GM19023 (cell line): ENCODE measurements around the gene PCDHGC5.
A peak's percentile ranks its signal among the peaks of the same experiment; 100 is the strongest.

Source experiments
- ATAC-seq: cut with Tn5 transposase; IDR thresholded peaks from one replicate; pipeline ENCODE4 v1.9.1; 2021; ENCODE audit warnings: mild to moderate bottlenecking, moderate library complexity; ENCODE audit not compliant: unreplicated experiment

The PCDHGC5 gene

GRCh38 chr5:141490771-141491170, 1.9 kb downstream of the PCDHGC5 start:
- no peak for ATAC-seq

GRCh38 chr5:141491323-141492167, 2.7 kb downstream of the PCDHGC5 start:
- no peak for ATAC-seq

- peak; percentile 53 for ATAC-seq
Measured at GRCh38 chr5:141492168-141492885, 3.4 kb downstream of the PCDHGC5 start.

GRCh38 chr5:141493500-141494422, 4.9 kb downstream of the PCDHGC5 start:
- no peak for ATAC-seq

GRCh38 chr5:141494761-141495452, 6.0 kb downstream of the PCDHGC5 start:
- ATAC-seq: no peak

- ATAC-seq: no peak
Measured at GRCh38 chr5:141495453-141495811, 6.6 kb downstream of the PCDHGC5 start.

GRCh38 chr5:141496038-141496437, 7.2 kb downstream of the PCDHGC5 start:
- no peak for ATAC-seq

GRCh38 chr5:141501761-141502160, 12.9 kb downstream of the PCDHGC5 start:
- no peak for ATAC-seq

- no peak for ATAC-seq
Measured at GRCh38 chr5:141503681-141504080, 14.8 kb downstream of the PCDHGC5 start.

GRCh38 chr5:141504216-141504615, 15.3 kb downstream of the PCDHGC5 start:
- ATAC-seq: no peak

- no peak for ATAC-seq
Measured at GRCh38 chr5:141506381-141507155, 17.7 kb downstream of the PCDHGC5 start.

GRCh38 chr5:141507387-141508091, 18.7 kb downstream of the PCDHGC5 start:
- ATAC-seq: peak; percentile 39

GRCh38 chr5:141508440-141508797, 19.5 kb downstream of the PCDHGC5 start:
- no peak for ATAC-seq

GRCh38 chr5:141508798-141509611, 20.1 kb downstream of the PCDHGC5 start:
- ATAC-seq: no peak

- ATAC-seq: no peak
Measured at GRCh38 chr5:141510160-141510559, 21.3 kb downstream of the PCDHGC5 start.

GRCh38 chr5:141510850-141511601, 22.1 kb downstream of the PCDHGC5 start:
- ATAC-seq: peak; percentile 25

GRCh38 chr5:141511771-141512325, 23.0 kb downstream of the PCDHGC5 start:
- no peak for ATAC-seq
